Measurements from ENCODE around the gene FANCB.

FANCB gene

DNA sequence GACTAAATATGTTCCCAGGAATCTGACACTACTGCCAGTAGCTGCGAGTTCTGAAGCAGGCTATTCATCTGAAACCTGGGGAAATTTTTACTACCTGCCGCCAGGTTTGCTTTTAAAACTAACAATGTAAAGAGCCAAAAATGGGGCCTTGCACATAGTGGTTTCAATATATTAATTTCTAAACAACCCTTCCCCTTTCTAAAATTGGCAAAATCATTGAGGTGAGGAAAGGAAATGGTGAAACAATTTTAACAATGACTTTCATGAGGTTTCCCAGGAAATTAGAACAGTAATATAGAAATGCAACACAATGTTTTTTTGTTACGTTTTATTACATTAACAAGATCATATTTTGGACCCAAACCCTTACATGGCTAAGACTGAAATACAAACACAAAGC is 21.3 kb downstream of the FANCB start:
- H3K4me3 ChIP-seq (ENCODE audit: low read length) = no peak overlapping the region
- DNase-seq (ENCODE audit: low read depth, low spot score) = no peak

DNA sequence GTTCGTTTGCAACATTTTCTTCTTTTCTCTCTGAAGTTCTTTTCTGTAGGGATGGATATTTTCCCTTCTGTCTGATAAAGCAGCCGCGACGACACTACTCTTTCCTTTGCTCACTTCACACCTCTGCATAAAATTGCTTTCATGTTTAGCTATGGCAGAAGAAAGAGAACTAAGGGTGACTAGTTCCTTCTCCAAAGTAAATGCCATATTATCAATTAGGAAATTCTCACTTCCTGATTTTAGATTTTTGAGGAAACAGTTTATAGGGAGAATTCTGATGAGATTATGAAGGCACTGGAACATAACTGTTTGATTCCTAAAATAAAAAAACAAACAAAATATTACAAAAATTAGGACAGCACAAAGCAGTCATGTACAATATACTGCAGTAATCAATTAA is 29.2 kb downstream of the FANCB start:
- H3K4me3 ChIP-seq (ENCODE audit: low read length) = no peak overlapping the region
- DNase-seq (ENCODE audit: low read depth, low spot score) = no peak

DNA sequence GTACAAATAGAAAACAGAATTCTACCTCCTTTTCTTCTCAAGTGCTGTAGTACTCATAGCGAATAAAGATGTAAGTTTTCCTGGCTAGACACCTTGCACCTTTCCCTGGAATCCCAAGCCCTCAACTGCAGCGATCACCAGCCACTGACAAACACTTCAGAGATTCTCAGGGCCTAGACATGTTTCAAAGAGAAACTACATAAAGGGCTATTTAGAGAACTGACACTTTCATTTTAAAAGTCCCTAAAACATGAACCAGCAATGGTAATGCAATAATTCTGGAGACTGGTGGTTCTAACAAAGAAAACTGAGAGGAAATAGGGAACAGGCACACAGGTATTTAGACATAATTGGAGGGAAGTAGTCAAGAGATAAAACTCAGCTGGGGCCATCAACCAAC is 35.7 kb downstream of the FANCB start:
- no peak for DNase-seq (ENCODE audit: low read depth, low spot score)
- H3K4me3 ChIP-seq (ENCODE audit: low read length) = no peak overlapping the region

DNA sequence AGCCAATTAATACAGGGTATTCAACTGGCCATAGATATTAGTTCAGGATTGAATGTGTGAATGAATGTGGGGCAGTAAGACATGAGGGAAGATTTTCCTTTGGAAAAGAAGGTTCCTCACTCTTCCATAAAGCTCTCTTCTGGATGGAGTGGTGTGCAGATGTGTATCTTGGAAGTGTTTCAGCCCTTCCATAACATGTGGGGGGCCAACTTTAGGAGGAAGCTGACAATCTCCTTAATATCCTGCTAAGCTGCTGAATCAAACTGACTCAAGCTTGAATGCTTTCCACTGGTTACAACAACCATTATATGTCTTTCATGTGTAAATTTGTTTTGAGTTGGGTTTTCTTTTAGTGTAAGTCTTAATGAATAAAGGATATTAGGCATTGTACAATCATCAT is 40.3 kb downstream of the FANCB start:
- no peak for DNase-seq (ENCODE audit: low read depth, low spot score)
- no peak overlapping the region for H3K4me3 ChIP-seq (ENCODE audit: low read length)

DNA sequence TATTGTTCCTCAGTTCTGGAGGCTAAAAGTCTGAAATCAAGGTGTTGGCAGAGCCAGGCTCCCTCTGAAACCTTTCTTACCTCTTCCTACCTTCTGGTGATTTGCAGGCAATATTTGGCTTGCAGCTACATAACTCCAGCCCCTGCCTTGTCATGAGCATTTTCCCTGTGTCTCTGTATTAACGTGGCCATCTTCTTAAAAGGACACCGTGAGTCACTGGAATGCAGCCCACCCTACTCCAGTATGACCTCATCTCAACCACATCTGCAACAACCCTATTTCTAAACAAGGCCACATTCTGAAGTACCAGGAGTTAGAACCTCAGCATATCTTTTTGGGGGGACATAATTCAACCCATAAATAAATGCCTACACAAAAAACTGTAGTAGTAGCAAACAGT is 40.7 kb downstream of the FANCB start:
- DNase-seq (ENCODE audit: low read depth, low spot score) = no peak

DNA sequence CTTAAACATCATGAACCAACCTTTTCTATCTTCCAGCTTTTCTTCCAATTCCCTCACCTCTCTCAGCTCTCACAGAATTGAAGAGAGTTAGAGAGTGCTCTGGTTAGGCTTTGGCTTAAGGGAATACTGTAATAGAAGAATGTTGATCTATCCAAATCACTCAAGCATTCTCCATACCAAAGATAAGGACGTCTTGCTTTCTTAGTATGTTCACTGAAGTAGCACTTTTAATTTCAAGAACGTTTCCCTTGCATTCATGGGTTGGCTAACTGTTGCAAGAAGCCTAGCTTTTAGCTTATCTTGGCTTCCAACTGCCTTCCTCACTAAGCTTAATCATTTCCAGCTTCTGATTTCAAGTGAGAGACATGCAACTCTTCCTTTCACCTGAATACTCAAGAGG is 43.2 kb downstream of the FANCB start:
- no peak for DNase-seq (ENCODE audit: low read depth, low spot score)
- no peak overlapping the region for H3K4me3 ChIP-seq (ENCODE audit: low read length)

More for the DNA sequence above, 40.7 kb downstream of the FANCB start:
- no peak overlapping the region for H3K4me3 ChIP-seq (ENCODE audit: low read length)

DNA sequence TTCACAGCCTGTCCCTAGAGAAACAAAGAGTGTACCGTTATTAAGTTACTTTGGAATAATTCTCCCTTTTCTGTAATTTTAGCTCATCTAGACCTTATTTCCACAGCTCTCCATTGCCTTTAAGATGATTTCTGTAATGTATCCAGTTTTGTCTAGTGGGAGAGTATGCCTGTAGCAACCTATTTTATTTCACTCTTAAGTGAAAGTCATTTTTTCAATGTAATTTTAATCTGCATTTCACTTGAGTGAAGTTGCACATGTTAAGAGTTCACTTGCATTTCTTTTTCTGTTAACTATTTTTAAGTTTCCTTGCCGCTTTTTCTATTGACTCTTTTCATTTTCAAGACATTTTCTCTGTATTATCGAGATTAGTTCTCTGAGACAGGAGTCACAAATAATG is 46.5 kb downstream of the FANCB start:
- no peak for DNase-seq (ENCODE audit: low read depth, low spot score)
- H3K4me3 ChIP-seq (ENCODE audit: low read length) = no peak overlapping the region

DNA sequence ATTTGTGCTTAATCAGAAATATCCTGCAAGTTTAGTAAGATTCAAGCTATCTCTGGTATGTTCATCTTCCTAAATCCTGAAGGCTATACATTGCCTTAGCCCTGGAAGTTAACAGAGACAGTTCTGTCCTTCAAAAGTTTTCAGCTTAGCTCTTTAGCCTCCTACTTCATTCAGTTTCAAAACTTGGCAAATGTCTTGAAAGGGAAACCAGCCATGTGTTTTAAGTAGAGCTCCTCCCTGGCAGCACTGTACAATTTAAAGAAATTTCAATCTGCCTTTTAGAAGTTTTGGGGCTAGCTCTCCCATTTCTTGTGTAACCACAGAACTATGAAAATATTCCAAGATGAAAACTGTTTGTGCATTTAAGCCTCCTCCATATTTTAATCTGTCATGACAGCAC is 47.0 kb downstream of the FANCB start:
- no peak for DNase-seq (ENCODE audit: low read depth, low spot score)
- no peak overlapping the region for H3K4me3 ChIP-seq (ENCODE audit: low read length)

DNA sequence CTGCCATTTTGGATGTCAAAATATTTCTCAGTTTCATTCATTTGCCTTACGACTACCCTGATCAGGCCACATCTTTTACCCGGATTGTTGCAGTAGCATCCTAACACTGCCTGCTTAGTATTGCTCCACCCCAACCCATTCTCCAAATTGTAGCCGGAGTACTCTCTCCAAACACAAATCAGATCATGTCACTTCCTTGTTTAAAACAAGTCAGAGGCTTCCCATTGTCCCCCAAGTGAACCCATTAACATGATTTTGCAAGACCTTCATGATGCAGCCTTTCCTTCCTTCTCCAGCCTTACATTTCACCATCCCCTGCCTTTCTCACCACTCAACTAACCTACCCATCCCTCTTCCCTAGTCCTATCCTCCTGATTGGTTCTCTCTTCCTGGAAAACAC is 53.1 kb downstream of the FANCB start:
- no peak overlapping the region for H3K4me3 ChIP-seq (ENCODE audit: low read length)
- no peak for DNase-seq (ENCODE audit: low read depth, low spot score)

DNA sequence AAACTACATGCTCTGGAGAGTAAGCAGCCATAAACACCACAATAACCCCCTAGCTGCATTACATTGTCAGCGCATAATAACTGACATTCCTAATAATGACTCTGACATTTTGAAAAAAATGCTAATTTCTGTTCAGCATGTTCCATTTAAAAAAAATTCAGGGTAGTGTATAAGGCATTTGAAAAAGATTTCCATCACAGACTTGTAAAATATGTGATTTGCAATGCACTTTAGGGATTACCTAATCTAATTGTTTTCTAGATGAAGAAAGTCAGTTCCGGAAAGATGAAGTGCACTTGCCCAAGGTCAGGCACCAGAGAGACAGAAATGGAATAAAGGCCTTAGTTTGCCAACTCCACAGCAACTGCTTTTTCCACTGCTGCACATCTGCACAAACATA is 55.3 kb downstream of the FANCB start:
- no peak overlapping the region for H3K4me3 ChIP-seq (ENCODE audit: low read length)
- DNase-seq (ENCODE audit: low read depth, low spot score) = no peak

DNA sequence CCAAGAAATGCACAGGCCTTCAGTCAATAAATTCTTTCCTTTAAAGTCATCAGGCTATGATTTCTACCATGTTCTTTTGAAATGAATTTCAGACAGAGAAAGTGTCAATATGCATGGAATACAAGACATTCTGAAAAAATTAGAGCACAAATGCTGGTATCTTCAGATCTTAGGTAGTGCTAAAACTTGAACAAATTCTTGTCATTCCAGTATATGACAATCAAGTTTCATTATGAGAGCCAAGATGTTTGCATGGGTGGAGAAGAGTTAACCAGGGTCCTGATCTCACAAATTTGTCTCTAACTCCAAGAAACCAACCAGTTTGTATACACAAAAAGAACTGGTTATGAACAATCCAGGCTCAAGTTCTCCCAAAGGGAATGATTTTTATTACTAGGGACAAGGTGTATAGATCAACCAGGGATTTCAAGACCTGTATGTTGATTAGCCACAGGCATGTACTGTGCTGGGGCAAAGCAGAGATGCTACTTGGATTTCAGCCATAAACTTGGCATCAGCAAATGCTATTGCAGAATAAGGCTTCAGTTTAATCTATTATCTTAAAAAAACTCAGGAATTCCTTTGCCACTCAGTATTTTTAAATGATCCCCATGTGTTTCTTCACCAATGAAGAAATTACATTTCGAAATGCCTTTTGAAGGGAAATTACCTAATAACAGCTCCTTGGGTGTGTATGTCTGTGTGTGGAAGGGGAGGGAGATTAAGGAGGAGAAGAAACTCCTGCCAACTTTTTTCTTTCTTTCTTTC is 69.7 kb downstream of the FANCB start:
- DNase-seq (ENCODE audit: low read depth, low spot score) = no peak
- no peak overlapping the region for H3K4me3 ChIP-seq (ENCODE audit: low read length)

DNA sequence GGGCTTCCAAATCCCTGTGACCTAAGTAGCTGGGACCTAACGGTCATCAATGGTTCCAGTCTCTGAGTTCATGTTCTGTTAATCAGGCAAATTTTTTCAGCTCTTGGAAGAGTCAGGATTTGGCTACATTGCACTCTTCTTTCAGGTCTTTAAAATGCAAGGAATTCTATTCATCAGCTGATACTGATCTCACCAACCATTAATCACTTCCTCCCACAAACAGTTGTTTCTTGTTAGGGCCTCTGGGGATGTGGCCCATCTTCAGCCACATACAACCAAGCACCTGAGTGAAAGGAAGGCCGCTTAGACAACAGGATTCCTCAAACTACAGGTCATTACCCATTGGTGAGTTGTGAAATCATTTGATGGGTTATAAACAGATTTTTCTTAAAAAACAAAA is 71.7 kb downstream of the FANCB start:
- no peak for DNase-seq (ENCODE audit: low read depth, low spot score)
- H3K4me3 ChIP-seq (ENCODE audit: low read length) = no peak overlapping the region

DNA sequence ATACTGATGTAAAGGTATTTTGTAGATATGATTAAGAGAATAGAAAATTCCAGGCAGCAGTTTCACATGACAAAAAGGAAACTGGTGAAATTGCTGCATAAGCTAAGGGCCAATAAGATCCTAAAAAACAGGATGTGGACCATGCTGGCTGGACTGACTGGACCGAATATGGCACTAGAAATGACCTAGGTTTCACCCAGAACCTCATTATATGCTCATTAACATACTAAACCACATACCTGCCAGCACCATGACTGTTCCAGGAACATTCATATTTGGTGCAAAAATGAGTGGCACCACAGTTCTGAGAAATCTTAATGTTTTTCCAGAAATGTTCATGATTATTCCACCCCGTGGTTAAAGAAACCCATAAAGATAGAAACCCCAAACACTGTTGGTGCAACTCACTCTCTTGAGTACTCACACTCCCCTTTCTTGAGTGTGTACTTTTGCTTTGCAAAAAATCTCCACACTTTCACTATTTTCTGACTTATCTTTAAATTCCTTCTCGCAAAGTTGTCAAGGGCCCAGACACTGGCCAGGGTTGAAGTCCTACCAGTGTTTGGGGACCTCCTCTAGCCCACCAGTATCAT is 74.0 kb downstream of the FANCB start:
- DNase-seq (ENCODE audit: low read depth, low spot score) = no peak
- H3K4me3 ChIP-seq (ENCODE audit: low read length) = no peak overlapping the region
